Measurements from ENCODE around the gene FAM177A1. TPM values are rescaled to one million over a fixed set of nuclear protein-coding genes. Genes with fewer than 3 reads are reported as not detected.
A peak's percentile ranks its signal among the peaks of the same experiment; 100 is the strongest.
"Not testable (repeated sequence)": the region's sequence is repeated elsewhere in the genome, so short reads cannot be mapped to it uniquely, and the experiment has no call there.

The FAM177A1 gene, protein sequence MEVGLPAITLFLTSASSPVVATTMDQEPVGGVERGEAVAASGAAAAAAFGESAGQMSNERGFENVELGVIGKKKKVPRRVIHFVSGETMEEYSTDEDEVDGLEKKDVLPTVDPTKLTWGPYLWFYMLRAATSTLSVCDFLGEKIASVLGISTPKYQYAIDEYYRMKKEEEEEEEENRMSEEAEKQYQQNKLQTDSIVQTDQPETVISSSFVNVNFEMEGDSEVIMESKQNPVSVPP
- 54.5 TPM for polyA plus RNA-seq (2013, experiment 1 of 2; ENCODE audit: insufficient read length)
- 52.1 TPM for polyA plus RNA-seq (2013, experiment 2 of 2; ENCODE audit: insufficient read length)

- peak; percentile 97 for DNase-seq
These were observed at the start of gene FAM177A1 for GRCh38 chr14:35046048-35046750. TSS of gene FAM177A1 (plus strand) at chr14:35046272. CDS start at chr14:35046464, 192 bp downstream.

DNA sequence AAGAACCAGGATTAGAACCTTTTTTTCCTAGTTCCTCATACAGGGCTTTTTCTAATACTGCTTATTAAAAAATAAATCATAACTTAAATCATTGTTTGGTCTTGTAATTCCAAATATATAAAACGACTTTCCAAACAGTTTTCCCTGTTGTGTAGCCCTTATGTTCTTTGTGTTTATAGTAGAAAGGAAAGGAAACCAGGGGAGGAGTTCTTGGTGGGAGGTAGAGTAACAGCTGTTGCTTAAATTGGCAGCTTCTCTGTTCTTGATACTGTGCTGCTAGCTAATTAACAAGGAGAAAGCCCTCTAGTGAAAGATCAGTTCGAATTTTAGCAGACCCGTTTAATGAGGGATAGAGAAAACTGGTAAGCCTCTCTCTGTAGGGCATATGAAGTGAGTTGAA lies 48.3 kb upstream of the FAM177A1 start:
- DNase-seq, result no peak

DNA sequence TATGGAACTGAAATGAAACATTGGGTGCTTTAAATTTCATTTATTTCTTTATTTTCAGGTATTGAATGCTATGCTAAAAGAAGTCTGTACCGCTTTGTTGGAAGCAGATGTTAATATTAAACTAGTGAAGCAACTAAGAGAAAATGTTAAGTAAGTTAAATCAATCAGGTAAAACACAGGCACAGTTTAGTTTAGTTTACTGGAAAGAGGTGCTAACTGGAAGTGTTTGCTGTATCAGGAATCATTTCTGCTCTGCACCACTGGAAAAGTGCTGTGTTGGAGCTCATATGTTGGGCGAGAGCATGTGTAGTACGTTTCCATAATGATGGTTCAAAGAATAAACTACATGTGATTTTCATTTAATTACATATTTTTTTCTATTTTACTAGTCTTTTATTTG lies 46.6 kb upstream of the FAM177A1 start:
- no peak for DNase-seq

DNA sequence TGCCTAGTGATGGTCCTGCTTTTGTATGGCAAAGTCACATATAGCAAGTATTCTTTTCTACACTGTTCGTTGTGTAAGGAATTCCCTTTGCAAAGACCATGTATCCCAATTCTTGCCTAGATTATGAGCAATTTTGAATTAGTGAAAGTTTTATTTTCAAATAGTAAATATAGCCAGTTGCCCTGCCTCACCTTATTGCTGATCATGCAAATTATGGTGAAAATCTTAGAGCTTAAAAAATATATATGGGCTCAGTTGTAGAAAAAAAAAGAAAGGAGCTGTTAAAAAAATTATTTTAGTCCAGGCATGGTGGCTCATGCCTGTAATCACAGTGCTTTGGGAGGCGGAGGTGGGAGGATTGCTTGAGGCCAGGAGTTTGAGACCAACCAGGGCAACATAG lies 44.5 kb upstream of the FAM177A1 start:
- DNase-seq, result no peak

GRCh38 chr14:35004839-35005238 lies 41.2 kb upstream of the FAM177A1 start:
- no peak for DNase-seq

DNA sequence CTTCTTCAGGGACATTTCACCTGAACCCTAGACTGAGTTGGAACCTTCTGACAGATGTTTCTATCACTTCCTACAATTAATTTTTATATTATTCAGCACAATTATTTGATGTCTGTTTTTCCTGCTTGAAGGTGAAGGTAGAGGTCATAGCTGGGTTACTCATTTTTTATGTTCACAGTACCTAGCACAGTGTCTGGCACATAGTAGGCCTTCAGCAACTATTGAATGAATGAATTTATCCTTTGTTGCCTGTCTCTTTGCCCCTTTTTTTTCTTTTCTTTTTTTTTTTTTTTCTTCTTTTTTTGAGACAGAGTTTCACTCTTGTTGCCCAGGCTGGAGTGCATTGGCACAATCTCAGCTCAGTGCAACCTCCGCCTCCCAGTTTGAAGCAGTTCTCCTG lies 29.5 kb upstream of the FAM177A1 start:
- DNase-seq, result no peak

GRCh38 chr14:35020713-35021112 lies 25.4 kb upstream of the FAM177A1 start:
- DNase-seq, result no peak

- no peak for DNase-seq
These were observed 17.6 kb upstream of the FAM177A1 start for GRCh38 chr14:35028435-35028834.

DNA sequence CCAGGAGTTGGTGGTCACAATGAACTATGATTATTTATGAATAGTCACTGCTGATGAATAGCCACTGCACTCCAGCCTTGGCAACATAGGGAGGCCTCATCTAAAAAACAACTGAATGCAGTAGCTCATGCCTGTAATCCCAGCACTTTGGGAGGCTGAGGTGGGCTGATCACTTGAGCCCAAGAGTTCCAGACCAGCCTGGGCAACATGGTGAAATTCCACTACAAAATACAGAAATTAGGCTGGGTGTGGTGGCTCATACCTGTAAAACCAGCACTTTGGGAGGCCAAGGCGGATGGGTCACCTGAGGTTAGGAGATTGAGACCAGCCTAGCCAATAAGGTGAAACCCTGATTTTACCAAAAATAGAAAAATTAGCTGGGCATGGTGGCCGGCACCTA lies 13.5 kb upstream of the FAM177A1 start:
- no peak for DNase-seq

- no peak for DNase-seq
These were observed 11.6 kb upstream of the FAM177A1 start for GRCh38 chr14:35034440-35034833.

- not testable (repeated sequence) for DNase-seq
These were observed 11.0 kb upstream of the FAM177A1 start for GRCh38 chr14:35034944-35035554.

DNA sequence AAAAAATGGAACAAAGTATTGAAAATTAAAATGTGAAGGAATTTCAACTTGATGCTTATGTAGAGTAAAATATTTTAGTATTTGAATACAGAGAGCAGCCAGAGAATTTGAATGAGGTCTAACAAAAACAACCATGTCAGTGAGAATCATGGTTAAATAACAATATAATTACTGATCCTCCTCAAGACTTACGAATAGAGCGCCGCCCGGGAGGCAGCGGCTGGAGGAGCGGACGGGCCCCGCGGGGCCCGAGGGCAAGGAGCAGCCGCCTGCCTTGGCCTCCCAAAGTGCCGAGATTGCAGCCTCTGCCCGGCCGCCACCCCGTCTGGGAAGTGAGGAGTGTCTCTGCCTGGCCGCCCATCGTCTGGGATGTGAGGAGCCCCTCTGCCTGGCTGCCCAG lies 7.8 kb upstream of the FAM177A1 start:
- DNase-seq, result not testable (repeated sequence)

DNA sequence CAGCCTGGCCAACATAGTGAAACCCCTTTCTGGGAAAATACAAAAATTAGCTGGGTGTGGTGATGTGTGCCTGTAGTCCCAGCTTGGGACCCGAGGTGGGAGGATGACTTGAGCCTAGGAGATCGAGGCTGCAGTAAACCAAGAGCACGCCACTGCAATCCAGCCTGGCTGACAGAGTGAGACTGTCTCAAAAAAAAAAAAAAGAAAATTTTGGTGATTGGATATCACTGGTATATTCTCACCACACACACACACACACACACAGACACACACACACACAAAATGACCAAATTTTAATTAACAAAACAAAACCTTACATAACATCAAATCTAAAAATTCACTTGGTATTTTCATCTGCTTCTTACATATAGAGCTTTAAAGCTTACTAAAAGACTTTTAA lies 3.4 kb upstream of the FAM177A1 start:
- DNase-seq, result no peak

- DNase-seq, result no peak
These were observed 3.0 kb upstream of the FAM177A1 start for GRCh38 chr14:35043046-35043445.

DNA sequence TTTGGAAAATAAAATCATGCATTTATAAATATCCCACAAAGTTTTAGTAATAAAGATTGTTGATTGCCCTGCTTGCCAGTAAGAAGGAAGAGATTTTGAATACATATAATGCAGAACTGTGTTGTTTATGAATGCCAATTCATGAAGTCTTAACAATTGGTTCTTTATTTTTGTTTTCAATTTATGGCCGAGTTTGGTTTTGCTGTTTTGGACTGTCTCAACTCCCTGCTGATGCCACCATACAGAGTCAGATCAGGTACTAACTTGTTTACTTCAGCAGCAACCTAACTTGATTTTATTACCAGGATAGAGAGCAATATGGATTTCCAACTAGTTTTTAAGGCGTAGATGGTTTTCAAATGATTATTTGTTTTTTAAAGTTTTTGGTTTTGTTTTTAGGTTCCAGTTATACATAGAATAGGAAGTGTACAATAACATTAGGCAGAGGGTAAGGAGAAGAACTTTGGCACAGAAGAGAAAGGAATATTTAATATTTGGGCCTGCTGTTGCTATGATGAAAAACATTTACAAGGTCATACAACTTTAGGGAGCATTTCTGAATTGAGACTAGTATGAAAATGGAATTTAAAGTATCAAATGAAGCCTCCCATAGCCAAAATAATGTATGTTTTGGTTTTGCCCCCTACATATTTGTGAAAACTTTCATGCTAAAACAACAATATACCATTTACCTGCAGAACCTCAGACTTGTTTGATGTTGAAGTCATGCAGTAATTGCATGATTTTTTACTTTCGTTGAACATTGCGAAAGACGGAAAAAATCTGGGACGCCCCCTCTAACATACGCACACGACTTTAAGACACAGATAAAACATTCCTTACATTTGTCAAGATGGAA lies 904 bp upstream of the FAM177A1 start:
- peak; percentile 30 for DNase-seq

DNA sequence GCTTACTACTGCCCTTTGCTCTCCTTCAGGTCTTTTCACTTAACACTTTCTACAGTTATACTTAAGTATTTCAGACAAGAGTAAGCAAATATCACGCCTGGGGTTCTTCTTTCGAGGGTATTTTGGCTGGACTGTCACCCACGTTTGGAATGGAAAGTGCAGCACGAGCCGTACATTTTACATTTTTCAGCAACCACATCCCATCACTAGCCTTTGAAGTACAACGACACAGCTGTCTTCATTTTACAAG lies 349 bp upstream of the FAM177A1 start:
- no peak for DNase-seq

DNA sequence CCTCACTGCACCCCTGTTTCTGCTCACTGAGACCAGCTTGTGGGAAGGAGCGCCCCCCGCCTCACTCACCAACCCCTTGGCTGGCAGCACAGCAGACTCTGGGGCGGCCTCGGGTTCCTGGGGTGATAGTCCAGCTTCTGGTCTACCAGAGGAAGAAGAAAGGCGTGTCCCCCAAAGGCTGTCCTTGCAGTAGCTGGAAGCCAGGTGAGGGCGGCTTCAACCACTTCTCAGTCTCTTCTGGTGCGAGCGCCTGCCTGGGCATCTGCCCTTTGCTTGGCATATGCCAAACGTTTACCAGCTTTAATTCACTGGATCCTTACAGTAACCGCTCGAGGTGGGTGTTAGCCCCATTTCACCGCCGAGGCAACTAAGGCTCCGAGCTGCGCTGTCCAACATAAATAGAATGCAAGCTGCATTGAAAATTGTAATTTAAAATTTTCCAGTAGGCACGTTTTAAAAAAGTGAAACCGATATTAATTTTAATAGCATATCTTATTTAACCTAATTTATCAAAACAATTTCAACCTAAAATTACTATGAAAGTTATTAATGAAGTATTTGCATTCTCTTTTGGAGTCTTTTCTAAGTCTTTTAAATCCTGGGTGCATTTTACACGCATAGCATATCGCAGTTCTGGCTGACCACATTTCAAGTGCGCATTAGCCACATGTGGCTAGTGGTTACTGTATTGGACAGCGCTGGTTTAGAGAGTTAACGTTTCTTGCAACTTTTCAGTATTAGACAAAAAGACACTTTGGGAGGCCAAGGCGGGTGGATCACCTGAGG lies 872 bp downstream of the FAM177A1 start:
- no peak for DNase-seq

DNA sequence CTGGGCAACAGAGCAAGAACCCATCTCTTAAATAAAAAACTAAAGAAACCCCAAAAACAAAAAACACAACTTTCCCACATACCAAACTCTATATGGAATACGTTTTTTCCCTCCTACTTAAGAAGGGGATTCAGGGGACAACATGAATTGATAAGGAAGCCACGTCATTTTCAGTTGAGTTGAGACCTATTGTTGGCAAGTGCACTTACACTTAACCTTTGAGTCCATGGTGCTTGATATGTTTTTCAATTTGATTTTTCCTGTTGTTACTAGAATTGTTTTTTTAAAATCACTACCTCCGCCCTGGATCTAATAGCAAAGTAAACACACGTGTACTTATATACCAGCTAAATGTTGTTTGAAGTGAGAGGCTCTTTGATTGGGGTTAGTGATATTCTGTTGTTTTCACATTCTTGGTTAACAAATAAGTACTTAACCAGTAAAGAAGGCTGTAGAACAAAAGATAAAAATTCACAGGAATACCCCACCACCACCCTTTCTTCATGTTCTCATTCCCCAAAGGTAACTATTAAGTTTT lies 2.0 kb downstream of the FAM177A1 start:
- no peak for DNase-seq

DNA sequence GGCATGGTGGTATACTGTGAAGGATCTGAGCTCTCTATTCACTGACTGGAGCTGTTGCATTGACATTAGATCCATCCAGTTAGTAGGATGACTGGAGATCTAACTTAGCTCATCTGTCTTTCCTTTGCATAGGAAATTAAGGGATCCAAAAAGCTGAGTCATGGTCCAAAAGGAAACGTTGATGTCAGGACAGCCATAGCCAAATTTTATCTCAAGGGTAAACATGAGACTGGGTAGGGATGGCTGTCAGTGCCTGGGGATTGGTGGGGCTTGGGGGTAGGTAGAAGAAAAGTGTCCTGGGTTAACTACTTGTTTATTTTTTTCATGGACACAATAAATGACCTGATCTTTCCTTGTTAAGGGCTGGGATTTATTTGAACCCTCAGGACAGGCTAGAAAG lies 4.6 kb downstream of the FAM177A1 start:
- DNase-seq, result peak; percentile 52

DNA sequence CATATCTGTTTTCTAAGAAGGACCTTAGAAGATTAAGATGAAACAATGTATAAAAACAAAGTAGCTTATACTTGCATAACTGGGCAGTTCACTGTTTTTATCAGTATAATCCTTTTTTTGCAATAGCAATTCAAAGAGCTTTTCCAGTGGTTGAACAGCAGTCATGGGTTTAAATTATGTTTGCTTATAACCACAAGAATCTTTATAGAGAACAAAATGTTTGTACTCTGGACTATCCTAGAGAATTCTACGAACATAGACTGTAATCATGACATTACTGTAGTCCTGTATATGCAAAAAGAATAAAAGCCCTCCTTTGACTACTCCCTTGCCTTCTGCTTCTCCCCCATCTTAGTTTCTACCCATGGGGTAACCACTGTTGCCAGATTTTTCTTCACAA lies 5.7 kb downstream of the FAM177A1 start:
- DNase-seq, result no peak

DNA sequence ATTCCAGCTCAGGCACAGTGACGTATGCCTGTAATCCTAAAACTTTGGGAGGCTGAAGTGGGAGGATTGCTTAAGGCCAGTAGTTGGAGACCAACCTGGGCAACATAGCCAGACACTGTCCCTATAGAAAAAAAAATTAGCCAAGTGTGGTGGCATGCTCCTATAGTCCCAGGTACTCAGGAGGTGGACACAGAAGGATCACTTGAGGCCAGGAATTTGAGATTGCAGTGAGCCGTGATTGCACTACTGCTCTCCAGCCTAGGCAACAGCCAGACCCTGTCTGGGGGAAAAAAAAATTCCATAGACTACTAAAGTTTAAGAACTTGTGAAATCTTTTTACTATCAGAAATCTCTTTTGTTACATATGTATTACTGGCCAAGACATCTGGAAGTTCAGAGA lies 6.6 kb downstream of the FAM177A1 start:
- DNase-seq, result no peak

All from fibroblast of skin of abdomen (primary cell).